Measurements from ENCODE around the gene TRPM2. TPM values are rescaled to one million over a fixed set of nuclear protein-coding genes. Genes with fewer than 3 reads are reported as not detected.

The TRPM2 gene
- total and polyA plus RNA-seq, 2 of the 13 experiments (the other 11 are each of a cell fraction or from before 2014, with no cell fraction given), result 0.07 to 0.20 TPM

GRCh38 chr21:44392185-44392584 lies 38.8 kb downstream of the TRPM2 start (continued):
- TF ChIP-seq, protein P1, sequence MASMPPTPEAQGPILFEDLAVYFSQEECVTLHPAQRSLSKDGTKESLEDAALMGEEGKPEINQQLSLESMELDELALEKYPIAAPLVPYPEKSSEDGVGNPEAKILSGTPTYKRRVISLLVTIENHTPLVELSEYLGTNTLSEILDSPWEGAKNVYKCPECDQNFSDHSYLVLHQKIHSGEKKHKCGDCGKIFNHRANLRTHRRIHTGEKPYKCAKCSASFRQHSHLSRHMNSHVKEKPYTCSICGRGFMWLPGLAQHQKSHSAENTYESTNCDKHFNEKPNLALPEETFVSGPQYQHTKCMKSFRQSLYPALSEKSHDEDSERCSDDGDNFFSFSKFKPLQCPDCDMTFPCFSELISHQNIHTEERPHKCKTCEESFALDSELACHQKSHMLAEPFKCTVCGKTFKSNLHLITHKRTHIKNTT (CRISPR knock-in tag; IDR thresholded peaks at IDR 0.05), result no peak

DNA sequence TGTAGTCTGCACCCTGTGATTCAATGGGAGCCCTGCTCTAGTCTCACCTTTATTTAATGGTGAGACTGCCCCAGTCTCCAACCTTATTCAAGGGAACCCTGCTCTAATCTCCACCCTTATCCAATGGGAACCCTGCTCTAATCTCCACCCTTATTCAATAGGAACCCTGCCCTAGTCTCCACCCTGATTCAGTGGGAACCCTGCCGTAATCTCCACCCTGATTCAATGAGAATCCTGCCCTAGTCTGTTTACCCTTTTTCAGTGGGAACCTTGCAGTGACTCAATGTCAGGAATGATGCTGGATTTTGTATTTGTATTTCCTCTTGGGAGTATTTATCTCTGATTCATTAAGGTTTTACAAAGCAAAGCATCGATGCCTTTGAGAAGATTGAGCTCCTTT lies 39.5 kb downstream of the TRPM2 start:
- Histone ChIP-seq H2AFZ (ENCODE audit: low read length) (no peak overlapping the region), H3K4me3 (replicated peaks in 1 of 3; ENCODE audit: insufficient read depth in 1 of 3, low read depth in 2 of 3, low read length in 3 of 3) (no peak overlapping the region), H3K79me2 (ENCODE audit: insufficient read depth, low read length) (no peaks in the 10 kb centered on the region), H3K4me1 (ENCODE audit: insufficient read depth, low read length) (no peaks in the 10 kb centered on the region), H3K9me3 (ENCODE audit: low read length) (peaks cover 7% of the 10 kb centered on the region; the same call in 1 of the 2 replicates), H4K20me1 (ENCODE audit: insufficient read depth, low read length) (no peaks in the 10 kb centered on the region), H3K9ac (ENCODE audit: insufficient read depth, low read depth, low read length) (no peak overlapping the region), H3K4me2 (ENCODE audit: low read depth, low read length) (no peak overlapping the region), H3K27ac (ENCODE audit: extremely low read length, insufficient read depth, low read length) (no peak overlapping the region), H3K27me3 (ENCODE audit: control insufficient read depth in 1 of 2, insufficient read depth in 2 of 2, low read length in 2 of 2) (peaks cover 2 to 11% of the 10 kb centered on the region in 2 experiments; a peak in 3 of 5 replicates), H3K36me3 (replicated peaks in 1 of 2; ENCODE audit: control insufficient read depth in 1 of 2, insufficient read depth in 2 of 2, low read length in 2 of 2) (no peaks in the 10 kb centered on the region)
- ATAC-seq (no peak), FAIRE-seq (no peak), DNase-seq (ENCODE audit: low spot score) (no peak)
- in situ Hi-C loops (cut with HindIII; ENCODE audit: extremely low pct_ligation_motif_present, low pct_unique_long_range_greater_than_20kb) (no loop called here), intact Hi-C loops (cut with micrococcal nuclease; ENCODE audit: unreplicated experiment) (no loop called here)
- TF ChIP-seq ZC3H4 (CRISPR knock-in tag; IDR thresholded peaks at IDR 0.05; ENCODE audit: borderline replicate concordance), result no peak
- no peak for TF ChIP-seq KLF15 (CRISPR knock-in tag; IDR thresholded peaks at IDR 0.05; ENCODE audit: borderline replicate concordance)
- no peak for TF ChIP-seq AGO1 (IDR thresholded peaks at IDR 0.05; ENCODE audit: low read depth, low read length, poor library complexity, severe bottlenecking)
- TF ChIP-seq GPN1 (CRISPR knock-in tag; IDR thresholded peaks at IDR 0.05; ENCODE audit: borderline replicate concordance), result no peak
- no peak for TF ChIP-seq HNRNPH1 (optimal IDR thresholded peaks at IDR 0.05; ENCODE audit: low read depth, low read length)
- 0% methylated on average over 2 of the region's 2 CpGs for WGBS (ENCODE audit: low lambda C conversion rate)
- BruUV-seq (replicated peaks), result no TSS peak
- ChIA-PET POLR2A (no interaction called here), CTCF (ENCODE audit: low intra/inter-chr PET ratio, low total read pairs) (no interaction called here)

Data from HepG2 (cell line).